Esophagus squamous epithelium (tissue), 5 donors: ENCODE data around the gene LDB2. TPM values are rescaled to one million over a fixed set of nuclear protein-coding genes. Genes with fewer than 3 reads are reported as not detected.
A peak's percentile ranks its signal among the peaks of the same experiment; 100 is the strongest.

Experiments used
- DNase-seq: peaks from one replicate; lab custom pipeline; 2025; lab: John Stamatoyannopoulos, UW
- H3K27ac ChIP-seq, 4 donors: fragments of 200-600 bp; sonication (generic); one replicate each; pipeline ENCODE4 v1.5.1; 2016 to 2019; ENCODE audit warnings: mild to moderate bottlenecking in 1 of 4
- H3K27me3 ChIP-seq, 4 donors: fragments of 200-600 bp; sonication (generic); 1 replicate in 3 of 4; 2 replicates in 1 of 4; pipeline versions ENCODE4 v1.5.1 to v1.6.0; 2017 to 2021; ENCODE audit warnings: antibody characterized with exemption in 1 of 4
- H3K36me3 ChIP-seq, 3 donors: fragments of 200-600 bp; sonication (generic); one replicate each; pipeline ENCODE4 v1.5.1; 2016 to 2019
- H3K4me1 ChIP-seq, 3 donors: fragments of 200-600 bp; sonication (generic); one replicate each; pipeline ENCODE4 v1.5.1; 2017 to 2019
- H3K4me3 ChIP-seq, 4 donors: fragments of 200-600 bp; sonication (generic); 1 replicate in 3 of 4; 2 replicates in 1 of 4; pipeline ENCODE4 v1.5.1; 2016 to 2019; ENCODE audit warnings: mild to moderate bottlenecking in 2 of 4, moderate library complexity in 1 of 4
- H3K9me3 ChIP-seq, 3 donors: fragments of 200-600 bp; sonication (generic); one replicate each; pipeline ENCODE4 v1.5.1; 2016 to 2019
- POLR2A ChIP-seq, 4 donors: fragments of 450-650 bp; IDR thresholded peaks; one replicate each; pipeline ENCODE4 v1.6.1; 2017; ENCODE audit warnings: antibody characterized with exemption in 4 of 4, mild to moderate bottlenecking in 4 of 4, moderate library complexity in 3 of 4
- WGBS, 2 donors: methylation state at CpG; one replicate each; pipeline ENCODE4 v1.1.5; 2018; 5-methylcytosine and 5-hydroxymethylcytosine counted together
- intact Hi-C: fragments of 100-400 bp; cut with DNase I; formaldehyde crosslinking; loops from one replicate; pipeline ENCODE4 v1.15.0; 2022
- total RNA-seq, 4 donors: library from RNA; depleted of rRNA; stranded (reverse); fragments of >200 nt; gene quantifications; one replicate each; pipeline ENCODE4 v1.1.0, GENCODE V29; 2016
- TF ChIP-seq, protein P1 (sequence below), 6 experiments: fragments of 450-650 bp in 4 of 6; fragments of 200-600 bp in 2 of 6; sonication (generic) in 2 of 6; IDR thresholded peaks; one replicate each; pipeline ENCODE4 v1.5.1; 2016 to 2019; ENCODE audit warnings: antibody characterized with exemption in 6 of 6, mild to moderate bottlenecking in 4 of 6, moderate library complexity in 4 of 6
- donor health status: DM: yes; HTN: yes; CAD: no.

The LDB2 gene
- total RNA-seq, 4 donors from 2014 or later: 3.0 to 16.0 (median 5.9) TPM

DNA sequence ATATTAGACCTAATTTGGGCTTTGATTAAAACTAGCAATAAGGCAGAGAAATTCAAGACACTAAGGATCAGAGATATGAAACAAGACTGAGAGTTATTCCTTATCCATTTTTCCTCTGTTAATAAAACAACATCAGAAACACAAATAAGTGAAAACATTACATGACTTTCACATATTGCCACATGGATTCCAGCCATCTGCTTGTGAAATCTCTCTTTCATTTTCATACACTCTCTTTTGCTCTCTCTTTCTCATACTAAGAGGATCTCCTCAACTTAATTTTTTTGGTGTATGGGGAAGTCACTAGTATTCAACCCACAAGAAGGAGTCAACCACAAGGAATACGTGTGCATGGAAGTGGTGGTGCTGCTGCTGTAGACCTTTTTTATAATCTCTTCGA, 183.0 kb downstream of the LDB2 start:
- peak overlapping the region in 1 of 4 donors; percentile 4 for H3K27ac ChIP-seq
- H3K36me3 ChIP-seq: no peaks in the 10 kb centered on the region
- intact Hi-C loops: no loop called here
- H3K9me3 ChIP-seq: no peaks in the 10 kb centered on the region
- H3K27me3 ChIP-seq: no peaks in the 10 kb centered on the region
- no peak overlapping the region for H3K4me3 ChIP-seq
- WGBS, 2 donors: 73 to 80% methylated on average over 2 of the region's 2 CpGs
- TF ChIP-seq POLR2A (IDR thresholded peaks at IDR 0.05): no peak
- TF ChIP-seq, protein P1, sequence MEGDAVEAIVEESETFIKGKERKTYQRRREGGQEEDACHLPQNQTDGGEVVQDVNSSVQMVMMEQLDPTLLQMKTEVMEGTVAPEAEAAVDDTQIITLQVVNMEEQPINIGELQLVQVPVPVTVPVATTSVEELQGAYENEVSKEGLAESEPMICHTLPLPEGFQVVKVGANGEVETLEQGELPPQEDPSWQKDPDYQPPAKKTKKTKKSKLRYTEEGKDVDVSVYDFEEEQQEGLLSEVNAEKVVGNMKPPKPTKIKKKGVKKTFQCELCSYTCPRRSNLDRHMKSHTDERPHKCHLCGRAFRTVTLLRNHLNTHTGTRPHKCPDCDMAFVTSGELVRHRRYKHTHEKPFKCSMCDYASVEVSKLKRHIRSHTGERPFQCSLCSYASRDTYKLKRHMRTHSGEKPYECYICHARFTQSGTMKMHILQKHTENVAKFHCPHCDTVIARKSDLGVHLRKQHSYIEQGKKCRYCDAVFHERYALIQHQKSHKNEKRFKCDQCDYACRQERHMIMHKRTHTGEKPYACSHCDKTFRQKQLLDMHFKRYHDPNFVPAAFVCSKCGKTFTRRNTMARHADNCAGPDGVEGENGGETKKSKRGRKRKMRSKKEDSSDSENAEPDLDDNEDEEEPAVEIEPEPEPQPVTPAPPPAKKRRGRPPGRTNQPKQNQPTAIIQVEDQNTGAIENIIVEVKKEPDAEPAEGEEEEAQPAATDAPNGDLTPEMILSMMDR (IDR thresholded peaks at IDR 0.05): no peak
- no peaks in the 10 kb centered on the region for H3K4me1 ChIP-seq
- DNase-seq: no peak

DNA sequence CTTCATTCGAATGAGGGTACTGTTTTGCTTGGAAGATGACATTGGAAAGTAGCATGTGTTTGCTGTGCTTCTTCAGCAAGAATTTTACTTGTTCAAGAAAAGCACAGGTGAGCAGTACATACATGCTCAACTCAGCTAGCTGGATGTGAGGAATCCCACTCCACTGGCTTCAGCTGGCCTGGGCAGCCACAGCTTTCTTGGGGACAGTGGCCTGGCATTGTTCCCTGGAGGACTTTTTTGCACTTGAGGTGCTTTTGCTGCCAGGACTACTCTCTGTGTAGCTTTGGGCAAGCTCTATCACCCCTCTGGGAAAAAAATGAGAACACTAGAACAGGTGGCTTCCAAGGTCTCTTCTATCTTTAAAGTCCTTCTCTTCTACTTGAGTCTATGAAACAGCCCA, 184.3 kb downstream of the LDB2 start:
- Histone ChIP-seq H3K27ac (no peak overlapping the region), H3K27me3 (no peaks in the 10 kb centered on the region), H3K4me3 (no peak overlapping the region), H3K36me3 (no peaks in the 10 kb centered on the region), H3K4me1 (no peaks in the 10 kb centered on the region), H3K9me3 (no peaks in the 10 kb centered on the region)
- no peak for DNase-seq
- WGBS, 2 donors: 90 to 93% methylated on average over 1 of the region's 1 CpG
- no peak for TF ChIP-seq POLR2A (IDR thresholded peaks at IDR 0.05)
- TF ChIP-seq, protein P1 (IDR thresholded peaks at IDR 0.05): no peak
- intact Hi-C loops: no loop called here

- DNase-seq: no peak
- Histone ChIP-seq H3K27me3 (no peaks in the 10 kb centered on the region), H3K27ac (no peak overlapping the region), H3K36me3 (no peaks in the 10 kb centered on the region), H3K4me1 (no peaks in the 10 kb centered on the region), H3K9me3 (no peaks in the 10 kb centered on the region), H3K4me3 (no peak overlapping the region)
- TF ChIP-seq, protein P1 (IDR thresholded peaks at IDR 0.05): no peak
- TF ChIP-seq POLR2A (IDR thresholded peaks at IDR 0.05): no peak
- 70 to 85% methylated on average over 3 of the region's 3 CpGs for WGBS, 2 donors
- intact Hi-C loops: no loop called here
Measured at GRCh38 chr4:16713696-16714095, 184.7 kb downstream of the LDB2 start.

DNA sequence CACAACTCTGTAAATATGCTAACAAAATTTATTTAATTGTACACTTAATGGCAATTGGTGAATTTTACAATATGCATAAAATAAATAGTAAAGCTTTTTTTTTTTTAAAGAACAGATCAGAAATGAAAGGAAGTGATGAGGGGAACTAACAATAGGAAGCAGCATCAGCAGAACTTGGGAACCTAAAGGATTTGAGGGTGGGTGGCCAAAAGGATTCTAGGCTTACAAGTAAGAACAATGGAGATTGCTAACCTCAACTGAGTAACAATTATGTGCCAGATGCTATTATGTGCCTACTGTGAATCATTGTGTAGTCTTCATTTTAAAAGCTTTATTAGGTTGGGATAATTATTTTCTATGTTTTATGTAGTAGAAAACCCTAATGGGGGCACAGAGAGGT, 185.2 kb downstream of the LDB2 start:
- Histone ChIP-seq H3K4me3 (no peak overlapping the region), H3K4me1 (no peaks in the 10 kb centered on the region), H3K9me3 (no peaks in the 10 kb centered on the region), H3K36me3 (no peaks in the 10 kb centered on the region), H3K27ac (no peak overlapping the region), H3K27me3 (no peaks in the 10 kb centered on the region)
- no peak for DNase-seq
- intact Hi-C loops: no loop called here
- TF ChIP-seq, protein P1 (IDR thresholded peaks at IDR 0.05): no peak
- no peak for TF ChIP-seq POLR2A (IDR thresholded peaks at IDR 0.05)

DNA sequence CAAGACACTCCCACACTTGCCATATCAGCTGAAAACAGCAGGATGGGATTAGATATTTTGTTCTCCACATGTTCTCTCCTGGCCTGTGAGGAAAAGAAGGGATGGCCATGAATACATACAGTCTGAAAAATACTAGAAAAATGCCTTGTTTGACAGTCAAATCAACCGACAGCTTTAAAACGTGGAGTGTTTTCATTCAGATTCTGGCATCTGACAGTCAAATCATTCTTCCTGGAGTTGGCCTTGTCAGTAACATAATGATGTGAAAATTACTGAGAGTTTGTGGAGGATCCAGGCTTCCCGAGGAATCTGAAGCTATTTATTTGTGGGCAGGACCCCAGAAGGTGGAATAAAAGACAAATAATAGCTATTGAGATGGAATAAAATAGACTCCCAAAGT, 188.2 kb downstream of the LDB2 start:
- intact Hi-C loops: no loop called here
- H3K27ac ChIP-seq: no peak overlapping the region
- H3K9me3 ChIP-seq: no peaks in the 10 kb centered on the region
- H3K4me3 ChIP-seq: no peak overlapping the region
- WGBS, 2 donors: 67 to 68% methylated on average over 3 of the region's 3 CpGs
- no peaks in the 10 kb centered on the region for H3K27me3 ChIP-seq
- no peaks in the 10 kb centered on the region for H3K4me1 ChIP-seq
- no peaks in the 10 kb centered on the region for H3K36me3 ChIP-seq
- no peak for TF ChIP-seq POLR2A (IDR thresholded peaks at IDR 0.05)
- TF ChIP-seq, protein P1 (IDR thresholded peaks at IDR 0.05): no peak
- no peak for DNase-seq
